Nucleus accumbens (tissue), 56 donors: ENCODE data around the gene TIE1.

ENCODE experiments used
- DNase-seq, 56 donors: peaks; one replicate each; lab custom pipeline; 2025; lab: John Stamatoyannopoulos, UW

TIE1 gene

GRCh38 chr1:43288785-43289706 lies 11.7 kb upstream of the TIE1 start:
- no peak for DNase-seq

- no peak for DNase-seq
These were observed 8.6 kb upstream of the TIE1 start for GRCh38 chr1:43292216-43292615.

GRCh38 chr1:43292679-43293078 lies 8.1 kb upstream of the TIE1 start:
- no peak for DNase-seq

GRCh38 chr1:43293176-43293575 lies 7.6 kb upstream of the TIE1 start:
- no peak for DNase-seq

- peak in 49 of 56 donors; percentile 8 to 85 (median 54) for DNase-seq
These were observed 6.7 kb upstream of the TIE1 start for GRCh38 chr1:43293896-43294760.

GRCh38 chr1:43294761-43295160 lies 6.0 kb upstream of the TIE1 start:
- peak in 3 of 56 donors; percentile 53 to 54 (median 53) for DNase-seq

GRCh38 chr1:43296207-43296606 lies 4.6 kb upstream of the TIE1 start:
- no peak for DNase-seq

GRCh38 chr1:43298055-43298454 lies 2.7 kb upstream of the TIE1 start:
- DNase-seq, result no peak

- DNase-seq, result no peak
These were observed 1.7 kb upstream of the TIE1 start for GRCh38 chr1:43299101-43299500.

GRCh38 chr1:43302201-43302600 lies 1.4 kb downstream of the TIE1 start:
- peak in 1 of 56 donors; percentile 24 for DNase-seq

GRCh38 chr1:43302721-43303470 lies 2.1 kb downstream of the TIE1 start:
- DNase-seq, result no peak

GRCh38 chr1:43303471-43304313 lies 2.9 kb downstream of the TIE1 start:
- DNase-seq, result peak in 1 of 56 donors; percentile 18

- DNase-seq, result no peak
These were observed 3.5 kb downstream of the TIE1 start for GRCh38 chr1:43304314-43304681.

- DNase-seq, result no peak
These were observed 4.1 kb downstream of the TIE1 start for GRCh38 chr1:43304771-43305300.

GRCh38 chr1:43305461-43305860 lies 4.7 kb downstream of the TIE1 start:
- no peak for DNase-seq

- no peak for DNase-seq
These were observed 5.3 kb downstream of the TIE1 start for GRCh38 chr1:43305926-43306687.

- DNase-seq, result no peak
These were observed 6.1 kb downstream of the TIE1 start for GRCh38 chr1:43306688-43307457.
